Keratinocyte (primary cell): Measurements from ENCODE around the gene DYNC1I1.

ENCODE experiments used
- CTCF ChIP-seq, 3 experiments: IDR thresholded peaks in 1 of 3; conservative IDR thresholded peaks in 1 of 3; optimal IDR thresholded peaks in 1 of 3; 2 replicates in 2 of 3; 3 replicates in 1 of 3; pipeline versions ENCODE3 to v1.5.1; 2011; ENCODE audit warnings: low read length in 3 of 3, mild to moderate bottlenecking in 3 of 3, moderate library complexity in 2 of 3, control low read depth in 1 of 3, inconsistent platforms in 1 of 3; ENCODE audit not compliant: insufficient read depth in 2 of 3; ENCODE audit errors: extremely low read depth in 1 of 3
- EZH2 ChIP-seq: IDR thresholded peaks from one replicate; pipeline ENCODE4 v1.6.1; 2012; ENCODE audit warnings: inconsistent platforms, mild to moderate bottlenecking, low read length, moderate library complexity

- TF ChIP-seq EZH2 (no peak), CTCF (optimal IDR thresholded peaks at IDR 0.05 in 1 of 3, IDR thresholded peaks at IDR 0.05 in 1 of 3, conservative IDR thresholded peaks at IDR 0.05 in 1 of 3; ENCODE audit: extremely low read depth in 1 of 3, insufficient read depth in 2 of 3, low read length in 3 of 3) (no peak)
Observed at GRCh38 chr7:95766086-95766485, 6.3 kb upstream of the DYNC1I1 start.
